HG02623 (cell line): ENCODE data around the gene MSI2.
"Not testable (repeated sequence)": the region's sequence is repeated elsewhere in the genome, so short reads cannot be mapped to it uniquely, and the experiment has no call there.

Source experiments
- ATAC-seq: cut with Tn5 transposase; IDR thresholded peaks from one replicate; pipeline ENCODE4 v1.9.1; 2021; ENCODE audit warnings: moderate library complexity; ENCODE audit not compliant: unreplicated experiment

MSI2 gene

DNA sequence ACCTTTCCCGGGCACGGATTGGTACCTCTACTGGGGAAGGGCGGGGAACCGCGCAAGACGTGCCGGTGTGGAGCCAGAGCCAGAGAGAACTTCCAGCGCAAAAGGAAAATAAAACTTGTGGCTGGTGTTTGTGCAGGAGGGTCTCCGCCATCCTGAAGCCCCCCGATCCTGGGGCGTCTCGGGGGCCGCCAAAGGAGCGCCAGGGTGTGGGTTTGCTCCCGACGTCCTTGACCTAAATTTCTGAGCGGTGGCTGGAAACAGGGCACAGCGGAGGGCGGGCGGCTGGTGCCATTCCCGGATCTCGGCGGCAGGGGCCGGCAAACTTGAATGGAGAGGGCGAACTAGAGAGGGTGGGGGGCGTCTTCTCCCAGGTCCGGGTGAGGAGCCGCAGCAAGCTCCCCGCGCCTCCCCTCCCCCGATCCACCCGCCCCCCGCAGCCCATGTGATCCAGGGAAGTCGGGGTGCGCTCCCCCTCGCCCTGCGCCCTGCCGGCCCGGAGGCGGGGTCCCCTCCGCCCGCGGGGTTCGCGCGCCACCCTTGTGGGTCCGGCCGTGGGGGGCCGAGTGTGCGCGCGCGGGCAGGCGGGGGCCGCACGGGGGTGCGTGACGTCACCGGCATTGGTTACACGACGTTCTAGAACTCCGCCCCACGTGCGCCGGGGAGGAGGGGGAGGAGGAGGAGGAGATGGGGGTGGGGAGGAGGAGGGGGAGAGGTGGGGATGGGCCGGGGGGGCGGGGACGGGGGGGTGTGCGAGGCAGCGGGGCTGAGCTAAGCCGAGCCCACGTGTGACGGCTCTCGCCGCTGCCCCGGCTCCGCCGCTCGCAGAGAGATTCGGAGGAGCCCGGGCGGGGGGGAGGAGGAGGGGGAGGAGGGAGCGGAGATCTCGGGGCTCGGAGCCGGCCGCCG, at the start of gene MSI2:
MSI2 (plus strand) TSS at position 748 of the 906 bp plus-strand sequence. CDS start 220 bp downstream, outside the sequence.
- ATAC-seq: peak; percentile 57

DNA sequence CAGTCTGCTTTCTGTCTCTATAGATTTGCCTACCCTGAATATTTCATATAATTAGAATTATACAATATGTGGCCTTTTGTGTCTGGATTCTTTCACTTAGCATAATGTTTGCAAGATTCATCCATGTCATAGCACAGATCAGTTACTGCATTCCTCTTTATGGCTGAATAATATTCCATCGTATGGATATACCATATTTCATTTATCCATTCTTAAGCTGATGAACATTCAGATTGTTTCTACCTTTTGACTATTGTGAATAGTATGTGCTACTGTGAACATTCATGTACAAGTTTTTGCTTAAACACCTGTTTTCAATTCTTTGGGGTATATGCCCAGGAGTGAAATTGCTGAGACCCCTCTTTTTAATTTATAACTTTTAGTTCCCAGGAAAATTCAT, 49.4 kb upstream of the MSI2 start:
- no peak for ATAC-seq

DNA sequence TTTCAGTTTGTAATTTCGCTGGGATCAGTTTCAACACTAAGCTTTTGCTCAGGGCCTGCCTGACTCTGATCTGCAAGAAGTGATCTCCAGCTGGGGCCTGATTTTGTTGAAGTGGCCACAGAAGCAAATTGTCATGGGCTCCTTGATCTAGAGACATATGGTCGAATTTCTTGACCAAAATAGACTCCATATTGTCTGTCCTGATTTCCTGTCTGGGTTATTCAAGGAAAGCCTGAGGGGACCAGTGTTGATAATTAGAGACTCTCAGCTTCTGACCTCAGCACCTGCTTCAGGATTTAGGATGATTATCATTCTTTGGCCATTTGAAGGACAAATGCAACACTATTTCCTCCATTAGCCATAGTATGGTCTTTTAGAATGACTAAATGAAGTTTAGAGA, 48.9 kb upstream of the MSI2 start:
- ATAC-seq: no peak

DNA sequence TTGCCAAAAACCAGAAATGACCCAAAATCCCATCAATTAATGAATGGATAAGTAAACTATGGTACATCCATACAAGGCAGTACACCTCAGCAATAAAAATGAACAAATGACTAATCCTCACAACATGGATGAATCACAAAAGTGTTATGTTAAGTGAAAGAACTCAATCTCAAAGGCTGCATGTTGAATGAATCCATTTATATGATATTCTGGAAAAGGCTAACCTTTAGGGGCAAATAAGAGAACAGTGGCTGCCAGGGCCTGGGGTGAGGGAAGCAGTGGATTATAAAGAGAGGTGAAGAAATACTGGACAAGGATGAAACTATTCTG, 46.1 kb upstream of the MSI2 start:
- ATAC-seq: no peak

DNA sequence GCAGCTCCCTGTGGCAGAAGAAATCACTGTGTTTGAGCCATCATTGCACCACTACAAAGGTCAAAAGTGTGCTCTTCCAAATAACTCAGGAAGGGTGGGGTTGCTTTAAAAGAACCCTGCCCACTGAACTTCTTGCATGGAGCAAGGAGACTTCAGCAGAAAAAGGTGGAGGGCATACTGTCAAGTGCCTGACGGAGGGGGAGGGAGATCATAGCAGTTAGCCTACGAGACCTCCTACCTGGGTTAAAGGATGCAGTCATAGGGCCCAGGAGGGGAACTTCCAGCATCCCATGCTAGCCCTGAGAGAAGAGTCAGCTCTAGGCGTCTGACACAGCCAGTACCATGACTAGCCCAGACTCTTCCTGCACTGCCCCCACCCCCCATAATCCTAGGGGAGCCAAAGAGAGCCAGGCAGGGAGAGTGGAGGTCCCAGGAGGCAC, 45.3 kb upstream of the MSI2 start:
- no peak for ATAC-seq

DNA sequence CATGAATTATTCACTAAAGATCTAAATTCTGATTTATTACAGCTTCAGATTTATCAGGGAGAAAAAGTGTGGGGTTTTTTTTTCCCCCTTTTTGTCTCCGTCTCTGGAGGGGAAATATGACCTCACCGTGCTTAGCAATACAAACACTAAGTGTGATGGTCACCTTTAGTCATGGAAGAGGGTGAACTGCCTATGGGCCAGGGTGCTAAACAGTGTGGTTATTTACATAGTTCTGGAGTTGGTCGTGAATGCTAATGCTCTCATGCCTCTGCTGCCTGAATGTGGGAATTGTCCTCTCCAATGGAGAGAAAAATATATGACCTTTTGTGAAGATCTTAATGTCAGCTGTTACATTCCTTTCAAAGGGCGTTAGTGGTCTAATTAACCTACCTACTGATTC, 44.8 kb upstream of the MSI2 start:
- no peak for ATAC-seq

DNA sequence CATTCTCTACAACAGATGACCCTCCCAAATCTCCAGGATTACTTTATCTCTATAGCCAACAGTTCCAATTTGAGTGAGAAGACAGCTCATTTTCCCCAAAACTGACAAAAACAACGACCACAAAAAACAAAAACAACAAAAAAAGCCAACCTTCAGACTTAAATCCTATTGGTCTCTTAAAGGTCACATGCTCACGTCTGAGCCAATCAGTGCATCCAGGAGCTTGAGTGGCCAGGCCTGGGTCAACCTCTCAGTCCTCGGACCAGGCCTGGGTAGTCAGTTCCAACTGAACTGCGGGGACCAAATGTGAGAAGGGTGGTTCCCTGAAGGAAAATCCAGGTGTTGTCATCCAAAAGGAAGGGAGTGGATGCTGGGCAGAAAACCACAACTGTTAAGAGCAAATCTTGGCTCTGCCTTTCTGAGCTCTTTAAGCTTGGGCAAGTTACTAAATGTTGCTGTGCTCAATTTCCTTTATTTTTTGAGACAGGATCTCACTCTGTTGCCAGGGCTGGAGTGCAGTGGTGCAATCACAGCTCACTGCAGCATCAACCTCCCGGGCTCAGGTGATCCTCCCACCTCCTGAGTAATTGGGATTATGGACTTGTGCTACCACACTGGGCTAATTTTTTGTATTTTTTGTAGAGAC, 43.0 kb upstream of the MSI2 start:
- ATAC-seq: no peak

DNA sequence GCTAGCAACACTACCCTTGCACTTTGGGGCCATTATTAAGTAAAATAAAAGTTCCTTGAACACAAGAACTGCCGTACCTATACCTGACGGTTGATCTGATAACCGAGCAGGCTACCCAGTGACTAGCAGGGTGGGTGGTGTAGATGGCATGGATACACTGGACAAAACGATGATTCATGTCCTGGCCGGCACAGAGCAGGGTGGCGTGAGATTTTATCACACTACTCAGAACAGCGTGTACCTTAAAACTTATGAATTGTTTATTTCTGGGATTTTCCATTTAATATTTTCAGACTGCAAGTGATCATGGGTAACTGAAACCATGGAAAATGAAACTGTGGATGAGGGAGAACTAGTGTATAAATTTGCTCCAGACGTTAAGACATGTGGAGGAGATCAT, 41.0 kb upstream of the MSI2 start:
- ATAC-seq: no peak

DNA sequence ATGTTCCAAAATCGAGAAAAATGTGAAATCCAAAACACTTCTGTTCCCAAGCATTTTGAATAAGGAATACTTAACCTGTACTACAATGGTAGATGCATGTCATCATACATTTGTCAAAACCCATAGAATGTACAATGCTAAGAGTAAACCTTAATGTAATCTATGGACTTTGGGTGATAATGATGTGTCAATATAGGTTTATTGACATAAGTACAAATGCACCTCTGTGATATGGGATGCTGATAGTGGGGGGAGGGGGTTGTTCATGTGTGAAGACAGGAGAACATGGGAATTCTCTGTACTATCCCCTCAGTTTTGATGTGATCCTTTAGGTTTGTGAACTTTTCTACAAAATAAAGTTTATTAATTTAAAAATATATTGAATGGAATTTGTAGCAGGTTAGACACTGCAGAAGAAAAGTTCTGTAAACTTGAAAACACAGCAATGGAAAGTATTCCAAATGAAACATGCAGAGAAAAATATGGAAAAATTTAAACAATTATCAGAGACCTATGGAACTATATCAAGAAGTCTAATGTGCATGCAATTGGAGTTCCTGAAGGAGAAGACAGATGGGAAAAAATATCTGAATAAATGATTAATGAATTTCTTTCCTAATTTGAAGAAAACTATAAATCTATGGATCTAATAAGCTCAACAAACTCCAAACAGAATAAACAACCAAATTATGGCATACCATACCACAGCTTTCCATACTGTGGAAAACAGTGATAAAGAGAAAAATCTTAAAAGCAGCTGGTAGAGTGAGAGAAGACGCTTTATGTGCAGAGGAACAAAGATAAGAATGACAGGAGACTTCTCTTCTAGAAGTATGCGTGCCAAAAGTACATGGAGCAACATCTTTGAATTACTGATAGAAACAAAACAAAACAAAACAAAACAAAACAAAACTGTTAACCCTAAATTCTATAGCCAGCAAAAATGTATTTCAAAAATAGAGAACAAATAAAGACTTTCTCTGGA, 34.7 kb upstream of the MSI2 start:
- no peak for ATAC-seq

DNA sequence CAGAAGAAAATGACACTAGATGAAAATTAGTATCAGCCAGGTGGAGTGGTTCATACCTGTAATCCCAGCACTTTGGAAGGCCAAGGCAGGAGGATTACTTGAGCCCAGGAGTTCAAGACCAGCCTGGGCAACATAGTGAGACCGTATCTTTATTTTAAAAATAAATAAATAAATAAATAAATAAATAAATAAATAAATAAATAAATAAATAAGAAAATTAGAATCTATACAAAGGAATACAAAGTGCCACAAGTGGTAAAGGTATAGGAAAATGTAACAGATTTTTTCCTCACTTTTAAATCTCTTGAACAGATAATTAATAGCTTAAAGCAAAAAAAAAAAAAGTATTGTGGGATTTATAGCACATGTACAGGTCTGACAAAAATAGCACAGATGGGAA, 33.9 kb upstream of the MSI2 start:
- not testable (repeated sequence) for ATAC-seq

DNA sequence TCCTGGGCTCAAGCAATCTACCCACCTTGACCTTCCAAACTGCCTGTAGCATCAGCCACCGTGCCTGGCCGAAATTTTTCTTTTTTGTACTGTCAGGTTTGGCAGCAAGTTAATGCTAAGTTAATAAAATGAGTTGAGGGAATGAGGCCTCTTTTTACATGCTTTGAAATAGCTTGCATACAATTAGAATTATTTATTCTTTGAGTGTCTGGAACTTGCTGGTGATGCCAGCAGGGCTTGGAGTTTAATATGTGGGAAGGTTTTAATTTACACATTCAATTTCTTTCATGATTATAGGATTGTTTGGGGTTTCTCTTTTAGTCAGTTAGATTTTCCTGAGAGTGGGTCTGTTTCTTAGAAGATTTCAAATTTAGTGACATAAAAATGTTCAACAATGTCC, 31.2 kb upstream of the MSI2 start:
- no peak for ATAC-seq

DNA sequence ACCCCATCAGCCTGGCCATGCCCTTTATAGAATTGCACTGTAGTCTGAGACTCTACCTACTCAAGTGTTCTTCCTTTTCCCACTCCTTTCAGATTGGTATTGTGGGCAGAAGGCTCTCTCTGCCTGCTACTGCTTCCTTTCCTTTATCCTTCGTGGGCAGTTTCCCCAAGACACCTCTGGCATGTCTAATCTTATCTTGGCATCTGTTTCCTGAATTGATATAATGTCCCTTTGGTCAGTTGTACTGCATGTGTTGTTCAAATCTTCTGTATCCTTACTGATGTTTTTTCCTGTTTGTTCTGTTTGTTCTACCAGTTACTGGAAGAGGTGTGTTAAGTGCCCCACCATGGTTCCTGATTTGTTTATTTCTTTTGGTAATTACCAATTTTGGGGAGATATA, 29.5 kb upstream of the MSI2 start:
- ATAC-seq: no peak

DNA sequence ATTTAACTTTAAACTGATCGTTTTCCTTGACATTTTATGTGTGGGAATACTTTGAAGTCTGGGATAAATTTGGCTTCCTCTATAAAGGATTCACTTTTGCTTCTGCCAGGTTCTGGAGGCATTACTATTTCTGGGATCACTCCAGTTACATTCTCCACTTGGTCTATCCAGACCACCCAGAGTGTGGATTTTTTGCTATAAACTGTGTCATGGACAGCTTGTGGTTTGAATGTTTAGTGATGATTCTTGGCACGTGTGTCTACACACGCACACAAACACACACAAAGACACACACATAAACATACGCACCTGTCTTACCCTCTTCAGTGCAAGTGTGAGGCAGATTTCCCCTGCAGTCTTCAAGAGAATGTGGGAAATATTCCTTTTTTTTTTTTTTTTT, 27.4 kb upstream of the MSI2 start:
- no peak for ATAC-seq

DNA sequence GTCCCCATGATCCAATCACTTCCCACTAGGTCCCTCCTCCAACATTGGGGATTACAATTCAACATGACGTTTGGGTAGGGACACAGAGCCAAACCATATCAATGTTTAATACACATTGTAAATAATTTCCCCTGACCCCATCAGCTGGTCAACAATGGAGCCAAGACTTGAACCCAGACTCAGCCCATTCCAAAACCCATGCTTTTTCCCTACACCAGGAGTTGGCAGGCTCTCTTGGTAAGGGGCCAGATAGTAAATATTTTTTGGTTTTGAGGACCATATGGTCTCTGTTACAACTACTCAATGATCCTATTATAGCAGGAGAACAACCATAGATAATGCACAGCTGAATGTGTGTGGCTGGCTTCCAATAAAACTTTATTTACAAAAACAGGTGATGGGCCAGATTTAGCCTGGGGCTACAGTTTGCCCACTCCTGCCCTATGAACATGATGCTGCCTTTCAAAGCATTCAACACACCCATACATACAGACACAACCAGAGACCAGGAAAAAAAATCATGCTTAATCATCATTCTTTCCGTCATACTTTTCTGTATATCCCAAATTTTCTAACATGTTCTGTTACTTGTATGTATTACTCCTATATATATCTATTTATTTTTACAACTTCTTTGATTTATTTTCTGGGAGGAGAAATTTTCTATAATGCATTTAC, 22.1 kb upstream of the MSI2 start:
- no peak for ATAC-seq

DNA sequence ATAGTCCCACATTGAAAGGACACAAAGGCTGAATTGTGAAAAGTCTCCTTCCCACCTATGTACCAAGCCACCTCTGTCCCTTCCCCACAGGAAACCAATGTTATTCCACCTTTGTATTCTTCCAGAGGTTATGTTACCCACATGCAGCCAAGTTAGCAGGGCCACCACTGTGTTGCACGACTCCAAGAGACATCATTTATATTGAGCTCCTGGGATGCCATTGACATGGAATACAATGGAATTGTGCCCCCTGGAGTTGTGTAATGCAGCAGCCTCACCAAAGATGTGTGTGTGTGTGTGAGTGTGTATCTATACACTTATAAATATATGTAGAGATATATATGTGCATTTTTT, 21.6 kb upstream of the MSI2 start:
- ATAC-seq: no peak

DNA sequence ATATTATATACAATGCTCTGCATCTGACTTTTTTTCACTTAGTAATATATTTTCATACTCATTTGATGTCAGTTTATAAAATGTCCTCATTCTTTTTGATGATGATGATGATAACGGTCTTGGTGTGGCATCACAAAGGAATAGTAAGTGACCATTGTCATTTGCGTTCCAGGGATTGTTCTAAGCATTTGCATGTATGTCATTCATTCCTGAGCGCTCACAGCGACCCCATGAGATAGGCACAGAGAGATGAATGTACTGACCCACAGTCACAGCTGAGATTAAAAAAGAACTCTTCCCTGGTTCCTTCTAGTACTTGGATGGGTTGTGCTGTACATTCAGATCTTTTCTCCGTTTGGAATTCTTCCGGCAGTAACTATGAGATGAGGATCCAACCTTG, 21.2 kb upstream of the MSI2 start:
- ATAC-seq: no peak

DNA sequence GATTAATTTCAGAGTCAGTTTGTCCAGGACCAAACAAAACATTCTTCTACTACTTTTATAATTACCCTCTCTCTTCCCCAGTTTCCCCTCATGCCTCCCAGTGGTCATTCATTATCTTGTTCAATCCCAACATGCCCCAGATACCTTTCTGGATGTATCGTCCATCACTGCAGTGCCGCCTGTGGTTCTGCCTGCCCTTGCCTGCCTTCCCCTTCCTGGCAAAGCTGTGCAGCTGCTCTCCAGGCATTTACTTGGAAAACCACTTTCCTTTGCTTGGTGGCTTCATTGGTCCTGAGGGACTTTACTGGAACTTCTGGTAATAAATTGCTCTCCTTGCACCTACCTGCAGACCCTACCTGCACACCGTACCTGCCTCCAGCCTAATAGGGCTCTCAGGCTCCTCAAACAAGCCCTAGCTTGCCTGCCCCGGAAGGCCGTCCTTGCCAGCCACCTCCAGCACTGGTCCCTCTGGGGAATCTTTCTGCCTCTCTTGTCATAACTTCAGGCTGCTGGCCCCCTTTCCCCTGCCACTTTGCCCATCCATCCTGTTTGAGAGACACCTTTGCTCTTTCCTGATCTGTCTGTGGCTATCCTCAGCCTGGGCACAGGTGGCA, 19.5 kb upstream of the MSI2 start:
- ATAC-seq: no peak

DNA sequence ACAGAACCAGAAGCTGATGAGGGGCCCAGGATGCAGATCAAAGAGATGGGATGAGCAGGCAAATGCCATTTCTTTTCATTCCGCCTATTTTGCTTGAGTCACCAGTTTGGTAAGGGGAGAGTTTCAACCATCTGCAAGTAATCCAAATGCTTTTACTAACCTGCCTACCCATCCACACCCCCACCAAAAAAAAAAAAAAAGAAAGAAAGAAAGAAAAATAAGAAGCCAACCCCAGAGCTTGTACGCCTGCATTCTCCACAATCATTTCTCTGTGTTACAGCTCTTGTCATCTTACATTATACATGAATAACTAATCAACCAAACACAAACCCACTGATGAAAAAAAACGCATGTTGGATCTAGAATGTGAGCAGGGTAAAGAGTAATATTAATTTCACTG, 15.7 kb upstream of the MSI2 start:
- ATAC-seq: no peak

DNA sequence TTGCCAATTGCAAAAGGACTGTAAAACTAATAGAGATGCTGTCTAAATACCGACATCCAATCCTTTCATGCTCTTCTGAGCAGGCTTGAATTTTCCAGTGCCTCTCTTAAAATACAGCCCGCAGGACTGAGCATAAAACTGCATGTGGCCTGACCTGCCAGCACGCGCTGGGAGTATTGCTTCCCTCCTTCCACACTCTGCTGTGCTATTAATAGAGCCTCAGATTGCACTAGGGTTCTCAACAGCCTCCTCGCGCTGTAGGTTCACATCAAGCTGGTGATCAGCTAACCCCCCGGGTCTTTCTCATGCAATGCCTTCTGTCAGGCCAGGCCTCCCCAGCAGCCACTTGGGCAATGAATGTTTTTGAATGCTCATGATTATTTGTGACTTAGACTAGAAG, 14.2 kb upstream of the MSI2 start:
- ATAC-seq: no peak

DNA sequence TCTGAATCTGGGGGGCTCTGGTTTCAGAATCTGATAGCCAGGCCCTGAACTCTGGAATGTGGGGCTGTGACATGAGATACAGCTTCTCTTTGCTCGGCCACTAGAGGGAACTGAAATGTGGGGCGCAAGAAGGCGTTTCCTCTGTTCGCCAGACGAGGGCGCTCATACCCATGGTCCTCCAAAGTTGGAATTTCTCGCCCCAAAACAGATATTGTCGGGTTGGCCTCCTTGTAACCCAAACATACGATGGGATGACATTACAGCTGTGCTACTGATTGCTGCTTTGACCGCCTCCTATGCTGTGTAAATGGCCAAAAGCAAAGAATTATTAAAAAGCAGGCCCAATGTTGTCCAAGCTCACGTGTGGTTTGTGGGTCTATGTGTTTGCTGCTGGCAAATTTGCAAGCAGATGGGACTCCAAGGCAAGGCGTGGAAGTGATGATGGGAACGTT, 13.1 kb upstream of the MSI2 start:
- no peak for ATAC-seq
